T-helper 2 cell treated with Interferon-gamma antibody and Interleukin-4, amounts not matched to agents 100 ng/mL and 5 ng/mL, for 36 hours (primary cell): ENCODE measurements around the gene NCK2. TPM values are rescaled to one million over a fixed set of nuclear protein-coding genes. Genes with fewer than 3 reads are reported as not detected.

Experiments used
- intact Hi-C: fragments of 100-400 bp; cut with micrococcal nuclease; formaldehyde crosslinking; loops from one replicate; pipeline ENCODE4 v1.15.1; 2023
- total RNA-seq: library from RNA; stranded (reverse); gene quantifications from 2 replicates; pipeline ENCODE4 v1.2.3, GENCODE V29; 2022

NCK2 gene
- total RNA-seq, 1 donor from 2014 or later = 64.9 TPM

DNA sequence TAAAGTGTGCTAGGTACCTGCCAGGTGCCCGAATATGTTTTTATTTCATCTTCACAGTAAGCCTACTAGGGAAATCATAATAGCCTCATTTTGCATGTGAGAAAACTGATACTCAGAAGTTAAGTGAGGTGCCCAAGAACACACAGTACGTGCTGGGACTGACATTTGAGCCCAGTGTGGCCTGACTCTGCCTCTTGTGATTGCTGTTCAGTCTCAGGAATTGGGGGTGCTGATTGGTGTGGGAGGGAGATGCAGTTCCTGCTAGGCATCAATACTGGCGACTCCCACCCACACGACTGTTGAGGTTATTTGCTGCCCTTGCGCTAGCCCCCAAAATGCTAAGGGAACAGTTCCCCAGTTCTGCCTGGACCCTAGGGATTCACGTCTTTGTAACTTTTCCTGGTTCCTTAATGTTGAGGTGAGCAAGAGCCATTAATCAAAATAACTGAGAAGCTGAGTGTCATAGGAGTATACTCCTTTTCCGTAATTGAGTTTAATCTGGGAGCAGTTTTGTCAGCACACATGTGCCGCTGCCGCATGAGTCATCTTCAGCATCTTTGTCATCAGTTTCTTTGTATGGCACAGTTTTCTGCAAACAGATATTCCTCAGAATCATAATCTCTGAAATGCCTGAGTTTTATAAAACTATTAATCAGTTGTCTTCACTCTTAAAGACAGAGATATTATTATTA is 120.7 kb downstream of the NCK2 start:
- intact Hi-C loops = no loop called here

DNA sequence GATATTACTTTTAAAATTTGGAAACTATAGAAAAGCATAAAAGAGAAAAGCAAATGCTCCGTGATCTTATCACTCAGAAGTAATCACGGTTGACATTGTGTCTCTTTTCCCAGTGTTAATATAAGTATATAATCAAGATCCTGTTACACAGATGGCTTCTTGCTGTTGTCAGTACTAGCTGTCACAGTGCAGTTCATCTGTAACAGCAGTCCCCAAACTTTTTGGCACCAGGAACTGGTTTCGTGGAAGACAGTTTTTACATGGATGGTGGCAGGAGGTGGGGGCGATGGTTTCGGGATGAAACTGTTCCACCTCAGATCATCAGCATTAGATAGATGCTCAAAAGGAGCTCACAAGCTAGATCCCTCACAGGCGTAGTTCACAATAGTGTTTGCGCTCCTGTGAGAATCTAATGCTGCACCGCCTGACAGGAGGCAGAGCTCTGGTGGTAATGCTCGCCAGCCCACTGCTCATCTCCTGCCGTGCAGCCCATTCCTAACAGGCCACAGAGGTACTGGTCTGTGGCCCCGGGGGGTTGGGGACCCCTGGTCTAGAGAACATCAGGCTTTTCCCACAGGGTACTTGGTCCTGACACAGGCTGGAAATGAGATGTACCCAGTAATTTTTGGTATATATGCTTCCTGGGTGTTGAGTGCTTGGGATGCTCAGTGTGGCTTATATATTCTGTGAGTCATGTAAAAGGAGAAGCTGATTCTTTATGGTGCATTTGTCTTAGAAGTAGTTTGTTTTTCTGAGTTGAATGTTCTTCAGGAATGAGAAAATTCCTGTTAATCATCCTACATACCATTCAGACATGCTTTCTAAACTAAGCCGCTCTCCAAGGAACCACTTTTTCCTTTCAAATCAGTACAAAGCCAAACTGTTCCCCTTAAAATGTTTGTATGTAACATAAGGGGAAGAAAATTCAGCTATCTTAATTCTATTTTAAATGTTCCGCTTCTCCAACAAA is 121.8 kb downstream of the NCK2 start:
- intact Hi-C loops = no loop called here

GRCh38 chr2:105867587-105867986 is 122.9 kb downstream of the NCK2 start:
- intact Hi-C loops = no loop called here

DNA sequence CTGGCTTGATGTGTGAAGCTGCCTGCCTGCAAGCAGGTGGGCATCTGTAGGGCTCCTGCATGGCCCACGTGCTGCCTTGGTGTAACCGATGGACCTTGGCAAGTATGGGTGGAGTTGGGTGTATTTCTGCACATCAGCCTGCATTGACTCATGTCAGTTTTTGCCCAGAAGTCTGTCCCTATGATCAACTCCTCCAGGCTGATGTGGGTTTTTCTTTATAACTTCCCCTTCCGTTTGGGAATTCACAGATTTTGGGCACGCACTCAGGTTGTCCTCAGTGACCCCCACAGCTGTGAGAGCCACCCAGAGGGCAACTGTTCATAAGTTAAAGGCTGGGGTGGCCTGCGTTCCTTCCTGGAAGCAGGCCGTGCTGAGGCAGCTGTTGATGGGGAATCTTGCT is 123.3 kb downstream of the NCK2 start:
- intact Hi-C loops = no loop called here

DNA sequence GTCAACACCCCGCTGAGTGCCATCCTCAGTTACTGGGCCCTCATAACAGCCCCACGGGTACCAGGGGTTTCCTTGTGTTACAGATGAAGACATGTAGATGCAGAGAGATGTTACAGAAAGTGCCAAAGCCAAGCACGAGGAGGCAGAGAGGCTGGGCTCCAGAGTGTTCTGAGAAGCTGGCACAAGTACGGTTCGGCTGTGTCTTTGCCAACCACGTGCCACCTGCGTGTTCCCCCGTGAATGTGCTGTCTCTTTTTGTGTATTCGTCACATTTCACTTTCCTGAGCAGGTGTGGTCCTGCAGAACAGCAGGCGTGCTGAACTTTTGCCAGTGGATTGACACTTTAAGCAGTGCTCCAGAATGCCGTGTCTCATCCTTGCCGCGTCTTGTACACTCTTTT is 124.6 kb downstream of the NCK2 start:
- intact Hi-C loops = no loop called here

DNA sequence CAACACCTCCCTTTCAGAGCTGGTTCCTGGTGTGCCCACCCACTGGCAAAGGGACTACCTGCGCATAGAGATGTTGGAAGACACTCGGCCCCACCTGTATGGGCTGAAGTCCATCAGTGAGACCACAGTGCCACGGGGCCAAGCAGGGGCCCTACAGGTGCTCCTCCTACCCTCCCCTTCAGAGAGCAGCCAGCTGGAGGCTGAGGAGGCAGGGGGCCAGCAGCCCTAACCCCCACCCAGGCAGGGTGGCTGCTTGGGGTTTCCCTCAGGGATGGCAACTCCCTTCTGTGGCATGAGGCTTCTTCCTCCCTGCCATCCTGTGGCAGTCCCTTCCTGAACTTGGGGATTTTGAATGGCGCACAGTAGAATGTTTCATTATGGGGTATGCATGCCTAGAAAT is 125.3 kb downstream of the NCK2 start:
- intact Hi-C loops = no loop called here

DNA sequence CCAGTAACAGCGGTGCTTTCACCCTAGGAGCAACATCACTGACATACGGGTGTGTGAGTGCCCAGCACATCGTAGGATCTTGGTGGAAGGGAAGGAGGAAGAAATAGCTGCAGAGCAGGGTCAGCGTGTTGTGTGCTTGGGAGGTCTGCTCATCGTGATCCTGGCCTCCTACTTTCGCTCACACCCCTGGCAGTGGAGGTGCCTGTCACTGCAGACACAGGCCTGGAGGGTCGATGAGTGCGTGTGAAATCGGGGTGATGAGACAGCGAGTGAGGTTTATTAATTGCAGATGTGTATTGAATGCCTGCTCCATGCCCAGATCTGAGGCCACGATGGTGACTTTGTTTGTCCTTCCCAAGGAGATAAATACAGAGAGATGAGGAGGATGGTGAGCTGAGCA is 126.1 kb downstream of the NCK2 start:
- intact Hi-C loops = no loop called here

- intact Hi-C loops = no loop called here
Measured at GRCh38 chr2:105872142-105872728, 127.5 kb downstream of the NCK2 start.

- intact Hi-C loops = no loop called here
Measured at GRCh38 chr2:105872830-105873229, 128.1 kb downstream of the NCK2 start.

- intact Hi-C loops = no loop called here
Measured at GRCh38 chr2:105873281-105873680, 128.6 kb downstream of the NCK2 start.

- intact Hi-C loops = no loop called here
Measured at GRCh38 chr2:105873721-105874120, 129.0 kb downstream of the NCK2 start.

- intact Hi-C loops = no loop called here
Measured at GRCh38 chr2:105874466-105874865, 129.8 kb downstream of the NCK2 start.

DNA sequence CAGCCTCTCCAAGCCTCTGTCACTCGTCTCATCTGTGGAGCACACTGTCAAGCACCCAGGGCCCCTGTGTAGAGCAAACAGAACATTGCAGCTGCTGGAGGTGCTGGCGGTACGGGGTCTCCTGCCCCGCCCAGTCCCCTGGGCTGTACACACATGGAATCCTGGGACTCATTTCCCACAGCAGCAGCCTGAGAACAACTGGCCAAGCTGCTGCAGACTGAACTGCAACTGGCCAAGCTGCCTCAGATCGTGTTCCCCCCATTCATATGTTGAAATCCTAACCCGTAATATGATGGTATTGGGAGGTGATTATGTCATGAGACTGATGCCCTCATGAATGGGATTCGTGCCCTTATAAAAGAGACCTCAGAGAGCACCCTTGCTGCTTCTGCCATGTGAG is 130.5 kb downstream of the NCK2 start:
- intact Hi-C loops = no loop called here

GRCh38 chr2:105876191-105876590 is 131.5 kb downstream of the NCK2 start:
- intact Hi-C loops = no loop called here

DNA sequence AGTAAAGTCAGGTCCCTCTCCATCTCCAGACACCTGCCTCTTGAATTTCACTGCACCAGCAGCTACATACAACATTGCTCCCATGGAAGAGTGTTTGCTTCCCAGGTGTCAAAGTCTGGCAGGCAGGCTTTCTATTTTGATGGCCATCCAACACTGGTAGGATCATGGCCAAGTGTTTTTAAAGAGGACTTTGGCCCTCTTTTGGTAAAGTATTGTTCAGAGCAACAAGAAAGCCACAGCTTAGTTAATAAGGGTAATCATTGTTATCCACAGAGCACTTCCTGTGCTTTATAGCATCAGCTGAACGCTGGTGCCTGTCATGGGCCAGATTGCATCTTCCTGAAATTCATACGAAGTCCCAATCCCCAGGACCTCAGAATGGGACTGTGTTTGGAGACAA is 133.2 kb downstream of the NCK2 start:
- intact Hi-C loops = no loop called here

DNA sequence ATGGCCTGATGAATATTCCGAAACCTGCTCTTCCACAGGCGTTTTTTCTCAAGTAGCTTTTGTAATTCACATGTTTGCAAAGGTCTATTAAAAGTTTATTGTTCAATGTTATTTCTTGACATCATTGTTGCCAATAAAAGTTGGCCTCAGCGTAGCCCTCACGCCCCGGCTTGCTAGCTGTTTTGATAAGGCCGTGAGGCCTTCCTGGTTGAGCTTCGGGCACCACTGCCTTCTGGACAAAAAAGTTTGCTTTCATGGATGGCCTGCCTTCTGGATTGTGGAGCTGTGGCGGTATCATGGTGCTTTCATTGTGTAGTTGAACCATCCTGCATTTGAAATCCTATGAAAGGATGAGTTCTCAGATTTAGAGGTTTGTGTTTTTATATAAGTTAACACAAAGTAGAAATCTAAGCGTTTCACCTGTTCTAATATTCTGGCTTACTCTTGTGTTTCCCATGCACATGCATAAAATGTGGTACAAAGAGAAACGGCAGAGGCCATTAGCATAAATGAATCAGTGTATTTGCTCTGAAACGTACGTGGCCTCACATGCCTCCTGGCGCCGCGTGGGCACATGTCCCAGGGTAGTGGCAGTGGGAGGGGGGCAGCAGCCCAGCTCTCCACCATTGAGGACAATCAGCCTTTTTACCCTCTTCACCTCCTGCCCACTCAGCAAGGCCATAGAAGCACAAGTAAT is 134.5 kb downstream of the NCK2 start:
- intact Hi-C loops = no loop called here

GRCh38 chr2:105879803-105880300 is 135.1 kb downstream of the NCK2 start:
- intact Hi-C loops = no loop called here

DNA sequence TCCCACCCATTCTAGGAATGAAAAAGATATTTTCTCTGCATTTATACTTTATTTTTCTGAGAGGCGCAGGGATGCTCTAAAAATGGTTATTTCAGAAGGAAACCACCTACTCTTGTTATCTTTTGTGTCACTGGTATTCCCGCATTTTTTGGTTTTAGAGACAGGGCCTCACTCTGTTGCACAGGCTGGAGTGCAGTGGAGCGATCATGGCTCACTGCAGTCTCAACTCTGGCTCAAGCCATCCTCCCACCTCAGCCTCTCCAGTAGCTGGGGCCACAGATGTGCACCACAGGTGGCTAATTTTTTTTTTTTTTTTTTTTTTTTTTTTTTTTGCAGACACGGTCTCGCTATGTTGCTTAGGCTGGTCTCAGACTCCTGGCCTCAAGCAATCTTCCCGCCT is 135.9 kb downstream of the NCK2 start:
- intact Hi-C loops = no loop called here

GRCh38 chr2:105881286-105882136 is 136.8 kb downstream of the NCK2 start:
- intact Hi-C loops = no loop called here

GRCh38 chr2:105882341-105882740 is 137.6 kb downstream of the NCK2 start:
- intact Hi-C loops = no loop called here
